GM19023 (cell line): ENCODE measurements around the gene KCND2.
"Not testable (repeated sequence)": the region's sequence is repeated elsewhere in the genome, so short reads cannot be mapped to it uniquely, and the experiment has no call there.

Source experiments
- ATAC-seq: cut with Tn5 transposase; IDR thresholded peaks from one replicate; pipeline ENCODE4 v1.9.1; 2021; ENCODE audit warnings: mild to moderate bottlenecking, moderate library complexity; ENCODE audit not compliant: unreplicated experiment

Gene KCND2

DNA sequence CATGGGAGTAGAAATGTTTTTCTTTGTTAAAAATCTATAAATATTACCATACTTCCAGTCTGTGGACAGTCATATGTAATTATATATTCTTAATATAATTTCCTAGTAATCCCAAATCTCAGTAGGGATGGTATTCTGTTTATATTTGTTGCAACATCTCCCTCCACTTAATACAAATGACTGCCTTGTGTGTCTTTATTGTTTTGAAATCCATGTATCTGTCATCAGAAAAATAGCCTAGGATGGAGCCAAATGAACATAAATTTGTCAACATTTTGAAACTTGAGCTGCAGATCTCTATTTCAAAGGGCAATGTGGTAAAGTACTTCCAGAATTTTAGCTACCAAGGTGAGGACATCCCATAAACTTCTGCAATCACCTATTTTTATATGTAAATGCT is 294.2 kb downstream of the KCND2 start:
- no peak for ATAC-seq

- not testable (repeated sequence) for ATAC-seq
Observed at GRCh38 chr7:120578657-120579056, 305.7 kb downstream of the KCND2 start.

DNA sequence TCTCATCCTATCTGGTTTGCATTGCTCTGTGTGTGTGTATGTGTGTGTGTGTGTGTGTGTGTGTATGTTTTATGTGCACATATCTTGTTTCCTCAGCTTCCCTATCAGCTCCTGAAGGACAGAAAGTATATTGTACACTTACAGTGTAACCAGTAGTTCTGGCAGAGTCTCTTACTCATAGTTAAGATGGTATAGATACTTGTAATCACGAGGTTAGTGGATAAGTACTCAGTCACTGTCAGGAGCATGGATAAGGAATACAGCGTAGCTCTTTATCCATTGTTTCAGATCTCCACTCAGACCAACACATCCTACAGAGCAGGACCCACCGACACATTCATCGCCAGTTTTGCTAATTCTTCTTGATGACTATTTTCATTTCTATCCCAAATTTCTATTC is 309.9 kb downstream of the KCND2 start:
- no peak for ATAC-seq

- no peak for ATAC-seq
Observed at GRCh38 chr7:120583899-120584586, 311.1 kb downstream of the KCND2 start.

- no peak for ATAC-seq
Observed at GRCh38 chr7:120586571-120586970, 313.6 kb downstream of the KCND2 start.

GRCh38 chr7:120587243-120587642 is 314.3 kb downstream of the KCND2 start:
- no peak for ATAC-seq

DNA sequence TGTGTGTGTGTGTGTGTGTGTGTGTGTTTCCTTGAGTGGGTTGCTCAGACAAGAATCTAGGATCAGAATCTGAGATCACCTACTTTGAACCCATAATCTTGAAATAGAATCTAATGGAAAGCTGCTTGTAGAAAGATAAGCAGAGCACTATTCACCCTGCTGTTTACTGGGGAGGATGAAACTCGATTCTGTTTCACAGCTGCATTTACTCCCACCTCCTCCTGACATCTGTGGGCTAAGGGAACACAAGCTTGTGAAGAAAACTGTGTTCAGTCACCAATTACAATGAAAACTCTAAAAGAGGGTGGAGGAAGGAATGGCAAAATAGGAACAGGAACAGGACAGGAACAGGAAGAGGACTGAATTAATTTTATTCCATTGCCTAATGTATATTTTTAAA is 315.4 kb downstream of the KCND2 start:
- no peak for ATAC-seq

GRCh38 chr7:120588862-120589261 is 315.9 kb downstream of the KCND2 start:
- ATAC-seq = no peak

GRCh38 chr7:120600607-120601006 is 327.6 kb downstream of the KCND2 start:
- no peak for ATAC-seq

- no peak for ATAC-seq
Observed at GRCh38 chr7:120603366-120603765, 330.4 kb downstream of the KCND2 start.

DNA sequence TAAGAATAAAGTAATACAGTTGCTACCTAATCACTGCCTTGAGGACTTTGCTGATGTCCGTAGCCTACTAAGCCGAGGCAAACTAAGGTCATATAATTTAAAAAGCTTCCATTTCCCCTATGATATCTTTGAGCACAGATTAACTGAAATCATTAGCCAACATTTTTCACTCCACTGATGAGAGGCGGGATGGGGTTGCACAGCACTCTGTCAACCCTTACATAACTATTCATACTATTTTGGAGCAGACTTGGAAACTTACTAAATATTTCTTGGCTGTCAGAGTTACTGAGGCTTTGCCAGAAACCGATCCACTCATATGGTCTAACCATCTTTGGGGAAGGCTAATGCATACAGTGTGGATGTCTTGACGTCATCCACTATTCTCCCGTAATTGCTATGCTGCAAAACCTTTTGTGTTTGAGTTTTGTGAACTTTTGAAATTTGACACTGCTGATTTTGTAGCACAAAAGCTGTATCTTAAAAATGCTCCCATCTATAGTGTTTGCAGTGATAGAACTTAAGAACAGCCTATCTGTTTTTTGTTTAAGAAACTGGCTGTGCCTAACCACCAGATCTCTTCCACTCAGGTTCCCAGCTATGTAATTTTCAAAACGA is 336.3 kb downstream of the KCND2 start:
- ATAC-seq = no peak

- no peak for ATAC-seq
Observed at GRCh38 chr7:120611975-120612374, 339.0 kb downstream of the KCND2 start.

GRCh38 chr7:120615703-120616102 is 342.7 kb downstream of the KCND2 start:
- ATAC-seq = no peak

- peak; percentile 47 for ATAC-seq
Observed at GRCh38 chr7:120617275-120617674, 344.3 kb downstream of the KCND2 start.

GRCh38 chr7:120628251-120628650 is 355.3 kb downstream of the KCND2 start:
- no peak for ATAC-seq

DNA sequence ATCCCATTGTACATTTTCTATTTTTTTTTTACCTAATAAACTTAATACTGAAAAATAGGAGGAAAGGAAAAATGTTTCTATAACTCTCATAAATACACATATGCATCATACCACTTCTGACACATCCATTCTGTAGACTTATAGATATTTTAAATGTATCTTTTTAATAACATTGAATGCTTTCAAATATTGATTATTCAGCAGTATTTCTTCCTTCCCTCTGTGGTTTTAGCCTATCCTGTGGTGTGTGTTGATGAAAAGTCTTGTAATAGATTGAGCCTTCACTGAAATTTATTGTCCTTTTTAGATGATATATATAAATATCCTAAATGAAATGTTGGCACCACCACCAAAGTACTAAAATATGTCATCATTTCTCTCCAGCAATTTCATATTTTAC is 366.9 kb downstream of the KCND2 start:
- ATAC-seq = no peak

- ATAC-seq = no peak
Observed at GRCh38 chr7:120645966-120646365, 373.0 kb downstream of the KCND2 start.

DNA sequence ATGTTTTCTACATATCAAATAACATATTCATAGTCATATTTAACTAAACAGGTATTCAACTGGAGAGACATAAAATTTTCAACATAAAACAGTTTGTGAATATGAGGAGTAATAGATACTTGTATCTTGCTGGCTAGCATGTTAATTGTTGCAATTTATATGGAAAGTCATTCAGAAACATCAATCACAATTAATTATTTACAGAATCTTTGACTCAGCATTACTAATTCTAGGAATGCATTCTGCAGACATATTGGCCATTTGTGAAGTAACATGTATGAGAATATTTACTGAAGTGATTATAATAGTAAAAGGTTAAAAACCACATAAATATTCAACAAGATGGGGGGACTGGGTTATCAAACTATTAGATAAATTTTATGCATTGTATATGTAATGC is 381.3 kb downstream of the KCND2 start:
- no peak for ATAC-seq

DNA sequence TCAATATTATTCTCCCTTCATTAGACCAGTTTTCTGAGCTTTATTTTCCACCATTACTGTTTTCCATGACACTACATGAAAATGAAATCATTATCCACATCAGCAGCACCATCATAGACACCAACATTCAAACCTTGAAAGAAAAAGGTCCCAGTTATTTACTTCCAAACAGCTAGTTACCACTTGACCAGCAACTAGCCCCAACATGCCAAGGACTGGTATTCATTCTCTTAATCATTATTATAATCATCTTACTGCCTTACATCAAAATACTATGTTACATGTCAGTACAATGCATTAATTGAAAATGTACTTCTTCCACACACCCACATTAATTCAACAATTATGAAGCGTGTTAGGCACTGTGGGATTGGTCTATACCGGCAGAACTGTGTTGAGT is 385.5 kb downstream of the KCND2 start:
- ATAC-seq = no peak

GRCh38 chr7:120662291-120662690 is 389.3 kb downstream of the KCND2 start:
- ATAC-seq = no peak

GRCh38 chr7:120665068-120665467 is 392.1 kb downstream of the KCND2 start:
- ATAC-seq = no peak

- ATAC-seq = no peak
Observed at GRCh38 chr7:120675076-120675475, 402.1 kb downstream of the KCND2 start.

DNA sequence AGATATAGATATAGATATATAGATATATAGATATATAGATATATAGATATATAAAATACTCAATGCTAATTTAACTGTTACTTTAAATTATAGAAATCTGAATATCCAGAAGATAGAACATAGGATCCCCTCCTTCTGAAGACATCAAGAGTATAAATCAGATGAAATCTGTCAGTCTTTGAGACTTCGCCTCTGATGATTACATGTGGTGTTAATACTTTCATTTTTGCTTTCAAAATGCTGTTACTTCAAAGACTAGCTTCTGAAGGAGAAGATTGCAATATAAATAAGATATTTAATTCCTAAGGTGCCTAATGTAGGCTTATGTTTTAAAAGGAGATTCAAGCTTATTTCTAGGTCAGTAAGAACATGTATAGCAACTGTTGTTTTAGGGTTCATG is 404.6 kb downstream of the KCND2 start:
- no peak for ATAC-seq
